Psoas muscle (tissue), 8 donors: ENCODE data around the gene ALKBH6. TPM values are rescaled to one million over a fixed set of nuclear protein-coding genes. Genes with fewer than 3 reads are reported as not detected.

ENCODE experiments used
- ATAC-seq, 4 donors: fragments of 200-7000 bp; cut with Tn5 transposase; one replicate each; pipeline ENCODE4 v1.9.1; 2020; ENCODE audit warnings: moderate library complexity in 3 of 4, mild to moderate bottlenecking in 2 of 4
- DNase-seq, 2 donors: peaks; one replicate each; pipeline ENCODE4 v3.0.0-alpha.2; 2020
- H3K27ac ChIP-seq: fragments of 200-600 bp; one replicate; pipeline ENCODE4 v1.8.0; 2022
- H3K27me3 ChIP-seq, 3 donors: fragments of 200-600 bp in 1 of 3; one replicate each; pipeline versions ENCODE4 v1.6.1 to v1.8.0; 2013 to 2022; ENCODE audit warnings: low read length in 2 of 3, mild to moderate bottlenecking in 2 of 3, moderate library complexity in 1 of 3; ENCODE audit not compliant: insufficient read depth in 3 of 3
- H3K36me3 ChIP-seq, 2 donors: fragments of 200-600 bp in 1 of 2; one replicate each; pipeline versions ENCODE4 v1.6.1 to v1.8.0; 2013 to 2022; ENCODE audit warnings: low read depth in 1 of 2, mild to moderate bottlenecking in 1 of 2, moderate library complexity in 1 of 2; ENCODE audit not compliant: insufficient read depth in 1 of 2
- H3K4me1 ChIP-seq: fragments of 200-600 bp; one replicate; pipeline ENCODE4 v1.8.0; 2022
- H3K4me3 ChIP-seq: fragments of 200-600 bp; one replicate; pipeline ENCODE4 v1.8.0; 2022; ENCODE audit warnings: mild to moderate bottlenecking
- H3K9me3 ChIP-seq: fragments of 200-600 bp; one replicate; pipeline ENCODE4 v1.8.0; 2022
- CTCF ChIP-seq: fragments of 200-600 bp; IDR thresholded peaks from one replicate; pipeline ENCODE4 v1.8.0; 2022; ENCODE audit warnings: antibody characterized with exemption
- WGBS, 3 donors: extraction: QIAGEN DNeasy Blood & Tissue Kit; methylation state at CpG; one replicate each; pipeline versions ENCODE4 v1.1.6 to v1.1.7; 2013; 5-methylcytosine and 5-hydroxymethylcytosine counted together
- intact Hi-C, 2 donors: fragments of 100-400 bp; cut with DNase I; formaldehyde crosslinking; loops; one replicate each; pipeline versions ENCODE4 v1.11.0 to v1.14.2; 2022
- polyA plus RNA-seq, 3 donors: library from polyadenylated mRNA; stranded (reverse); fragments of 200-250 nt; gene quantifications; one replicate each; pipeline ENCODE4 v1.2.3, GENCODE V29; 2013
- total RNA-seq, 4 donors: library from RNA; stranded (reverse); fragmentation: NEBNext Ultra II Directional in 2 of 4; extraction: Animal tissue kit (Norgen Biotek cat#: 25700) in 2 of 4; gene quantifications; one replicate each; pipeline versions ENCODE4 v1.2.1 to v1.2.4, GENCODE V29; 2021 to 2023
- donor health status: healthy with polysubstance abuse.
- donor health status: DM: no; HTN: no; CAD: no; lungs with moderate emphysema.
- donor health status: Bipolar disorder and iron deficiency.
- donor health status: healthy.
- donor health status: DM: yes; HTN: yes; CAD: no.
- donor health status: DM: no; HTN: no; CAD: no.
- donor health status: DM: no; HTN: no; CAD: no.
- donor health status: DM: yes; HTN: yes; CAD: no.

The ALKBH6 gene
- total and polyA plus RNA-seq, 7 donors, result 7.1 to 22.3 (median 10.9) TPM

- H3K4me1 ChIP-seq, result peaks cover 6% of the 10 kb centered on the region
- ATAC-seq, result peak in 2 of 4 donors; percentile 1 to 9
- DNase-seq, result no peak
- H3K9me3 ChIP-seq, result no peaks in the 10 kb centered on the region
- H3K36me3 ChIP-seq, result no peaks in the 10 kb centered on the region
- H3K27ac ChIP-seq, result peak overlapping the region; percentile 83
- WGBS, 3 donors, result 27 to 30% (median 27%) methylated on average over 15 of the region's 15 CpGs
- H3K4me3 ChIP-seq, result peak overlapping the region; percentile 78
- no peak for TF ChIP-seq CTCF
- H3K27me3 ChIP-seq, result peaks cover 0 to 2% (median 0%) of the 10 kb centered on the region in 3 donors
- intact Hi-C loops, result no loop called here
Measured at GRCh38 chr19:36013280-36014011, 567 bp downstream of the ALKBH6 start.

GRCh38 chr19:36010402-36010801, 3.6 kb downstream of the ALKBH6 start:
- 87 to 93% (median 90%) methylated on average over 11 of the region's 11 CpGs for WGBS, 3 donors
- ATAC-seq (no peak), DNase-seq (no peak)
- peaks cover 6% of the 10 kb centered on the region for H3K4me1 ChIP-seq
- no peak overlapping the region for H3K27ac ChIP-seq
- intact Hi-C loops, result no loop called here
- peaks cover 0 to 2% (median 0%) of the 10 kb centered on the region in 3 donors for H3K27me3 ChIP-seq
- no peaks in the 10 kb centered on the region for H3K9me3 ChIP-seq
- no peak for TF ChIP-seq CTCF
- no peak overlapping the region for H3K4me3 ChIP-seq
- no peaks in the 10 kb centered on the region for H3K36me3 ChIP-seq

- 50 to 57% (median 52%) methylated on average over 14 to 15 of the region's 15 CpGs for WGBS, 3 donors
- intact Hi-C loops, result no loop called here
- ATAC-seq, result no peak
Measured at GRCh38 chr19:36009633-36010379, 4.2 kb downstream of the ALKBH6 start.

GRCh38 chr19:36009220-36009619, 4.8 kb downstream of the ALKBH6 start:
- DNase-seq, result peak; percentile 78 to 80
- Histone ChIP-seq H3K4me3 (peak overlapping the region; percentile 49), H3K36me3 (no peaks in the 10 kb centered on the region), H3K9me3 (no peaks in the 10 kb centered on the region), H3K4me1 (peaks cover 6% of the 10 kb centered on the region), H3K27me3 (peaks cover 0 to 2% (median 0%) of the 10 kb centered on the region in 3 donors), H3K27ac (no peak overlapping the region)
- 1 to 2% (median 1%) methylated on average over 45 to 50 of the region's 50 CpGs for WGBS, 3 donors
- no peak for TF ChIP-seq CTCF
- ATAC-seq, result peak in 2 of 4 donors; percentile 15 to 35
- intact Hi-C loops, result no loop called here

More at GRCh38 chr19:36009633-36010379, 4.2 kb downstream of the ALKBH6 start:
- Histone ChIP-seq H3K4me1 (peaks cover 6% of the 10 kb centered on the region), H3K27ac (no peak overlapping the region), H3K27me3 (peaks cover 0 to 2% (median 0%) of the 10 kb centered on the region in 3 donors), H3K4me3 (peak overlapping the region; percentile 49), H3K9me3 (no peaks in the 10 kb centered on the region), H3K36me3 (no peaks in the 10 kb centered on the region)
- TF ChIP-seq CTCF, result no peak
- DNase-seq, result no peak
